GM06990 (cell line): Measurements from ENCODE around the gene PLA1A.

Experiments
- DNase-seq: peaks from one replicate; pipeline ENCODE4 v3.0.0-alpha.2; 2011; ENCODE audit not compliant: insufficient read length; ENCODE audit errors: extremely low read depth
- H3K27me3 ChIP-seq: replicated peaks from 2 replicates; pipeline ENCODE4 v1.6.0; 2011; ENCODE audit warnings: low read length; ENCODE audit not compliant: control insufficient read depth, insufficient read depth
- H3K36me3 ChIP-seq: 2 replicates; pipeline ENCODE4 v1.5.1; 2011; ENCODE audit warnings: low read length; ENCODE audit not compliant: control insufficient read depth, insufficient read depth
- H3K4me3 ChIP-seq: replicated peaks from 2 replicates; pipeline ENCODE4 v1.5.1; 2011; ENCODE audit warnings: low read depth, mild to moderate bottlenecking, control low read depth, low read length
- CTCF ChIP-seq: IDR thresholded peaks from 2 replicates; pipeline ENCODE4 v1.5.1; 2011; ENCODE audit warnings: low read length, control low read depth, mild to moderate bottlenecking, inconsistent platforms; ENCODE audit not compliant: insufficient read depth, poor library complexity, severe bottlenecking

PLA1A gene

DNA sequence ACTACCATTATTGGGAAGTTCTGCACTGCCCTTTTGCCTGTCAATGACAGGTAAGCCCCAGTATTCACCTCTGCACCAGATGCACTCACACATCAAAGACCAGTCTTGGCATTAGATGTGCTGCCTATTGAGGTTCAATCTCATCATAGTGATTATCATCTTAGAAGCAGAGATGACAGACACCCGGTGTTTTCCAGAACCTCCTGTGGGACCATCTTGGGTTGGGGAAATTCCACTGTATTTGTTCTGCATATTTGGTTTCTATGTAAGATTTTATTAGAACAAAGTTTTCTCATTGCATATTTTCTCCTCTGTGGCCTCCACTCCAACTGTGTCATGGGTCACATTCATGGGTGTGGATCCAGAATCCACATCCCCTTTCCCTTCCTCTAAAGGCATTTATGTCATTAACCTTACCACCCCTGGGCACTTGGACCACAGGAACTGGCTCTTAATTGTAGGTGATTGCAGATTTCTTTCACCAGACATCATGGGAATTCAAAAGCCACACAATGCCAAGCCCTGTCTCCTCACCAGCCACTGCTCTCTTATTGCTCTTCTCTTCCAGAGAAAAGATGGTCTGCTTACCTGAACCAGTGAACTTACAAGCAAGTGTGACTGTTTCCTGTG, 31.2 kb downstream of the PLA1A start:
- no peaks in the 10 kb centered on the region for H3K27me3 ChIP-seq
- TF ChIP-seq CTCF: no peak
- H3K4me3 ChIP-seq: no peak overlapping the region
- peak; percentile 62 for DNase-seq
- no peaks in the 10 kb centered on the region for H3K36me3 ChIP-seq

DNA sequence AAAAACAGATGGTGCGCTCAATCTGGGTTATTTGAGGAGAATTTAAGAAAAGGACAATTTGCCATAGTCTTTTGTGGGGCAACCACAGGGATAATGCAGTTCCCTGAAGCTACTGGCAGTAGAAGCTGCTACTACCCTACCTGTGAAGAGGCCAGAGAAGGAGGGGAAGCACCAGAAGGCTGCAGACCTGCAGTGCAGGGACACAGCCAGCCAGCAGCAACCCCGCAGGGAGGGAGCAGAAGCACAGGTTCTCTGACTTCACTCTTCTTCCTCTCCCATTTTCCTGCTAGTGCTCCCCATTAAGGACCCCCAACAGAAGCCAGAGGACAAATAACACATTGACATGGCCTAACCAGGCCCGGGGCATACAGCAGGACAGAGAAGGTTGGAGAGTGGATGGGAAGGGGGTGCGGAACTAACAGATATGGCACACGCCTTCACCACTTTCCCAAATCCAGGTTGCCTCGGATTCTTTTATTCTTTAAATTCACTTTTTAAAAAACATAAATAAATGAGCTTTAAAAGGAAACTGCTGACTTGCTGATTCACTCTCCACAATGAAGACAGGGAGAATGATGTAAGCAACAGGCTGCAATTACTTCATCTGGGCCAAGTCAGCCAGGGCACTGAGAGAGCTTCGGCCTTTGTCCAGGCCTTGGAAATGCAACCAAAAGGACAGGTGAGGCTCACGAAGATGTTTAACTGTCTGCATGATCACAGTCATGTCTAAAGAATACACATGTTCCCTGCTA, 32.6 kb downstream of the PLA1A start:
- Histone ChIP-seq H3K36me3 (no peaks in the 10 kb centered on the region), H3K4me3 (no peak overlapping the region), H3K27me3 (no peaks in the 10 kb centered on the region)
- peak; percentile 25 for DNase-seq
- no peak for TF ChIP-seq CTCF

GRCh38 chr3:119630880-119631329, 33.2 kb downstream of the PLA1A start:
- no peak for DNase-seq
- no peak for TF ChIP-seq CTCF
- H3K4me3 ChIP-seq: no peak overlapping the region
- H3K36me3 ChIP-seq: no peaks in the 10 kb centered on the region
- no peaks in the 10 kb centered on the region for H3K27me3 ChIP-seq

GRCh38 chr3:119631516-119631915, 33.8 kb downstream of the PLA1A start:
- no peak for TF ChIP-seq CTCF
- H3K27me3 ChIP-seq: no peaks in the 10 kb centered on the region
- H3K36me3 ChIP-seq: no peaks in the 10 kb centered on the region
- no peak overlapping the region for H3K4me3 ChIP-seq
- DNase-seq: no peak

- DNase-seq: no peak
- Histone ChIP-seq H3K4me3 (no peak overlapping the region), H3K27me3 (no peaks in the 10 kb centered on the region), H3K36me3 (no peaks in the 10 kb centered on the region)
- no peak for TF ChIP-seq CTCF
These were observed 34.5 kb downstream of the PLA1A start for GRCh38 chr3:119632216-119632615.
